ENCODE measurements around the gene MAP4K2. TPM values are rescaled to one million over a fixed set of nuclear protein-coding genes. Genes with fewer than 3 reads are reported as not detected.
A peak's percentile ranks its signal among the peaks of the same experiment; 100 is the strongest.

MAP4K2 gene
- total RNA-seq, 4 donors from 2014 or later, result 3.3 to 34.7 (median 20.3) TPM

DNA sequence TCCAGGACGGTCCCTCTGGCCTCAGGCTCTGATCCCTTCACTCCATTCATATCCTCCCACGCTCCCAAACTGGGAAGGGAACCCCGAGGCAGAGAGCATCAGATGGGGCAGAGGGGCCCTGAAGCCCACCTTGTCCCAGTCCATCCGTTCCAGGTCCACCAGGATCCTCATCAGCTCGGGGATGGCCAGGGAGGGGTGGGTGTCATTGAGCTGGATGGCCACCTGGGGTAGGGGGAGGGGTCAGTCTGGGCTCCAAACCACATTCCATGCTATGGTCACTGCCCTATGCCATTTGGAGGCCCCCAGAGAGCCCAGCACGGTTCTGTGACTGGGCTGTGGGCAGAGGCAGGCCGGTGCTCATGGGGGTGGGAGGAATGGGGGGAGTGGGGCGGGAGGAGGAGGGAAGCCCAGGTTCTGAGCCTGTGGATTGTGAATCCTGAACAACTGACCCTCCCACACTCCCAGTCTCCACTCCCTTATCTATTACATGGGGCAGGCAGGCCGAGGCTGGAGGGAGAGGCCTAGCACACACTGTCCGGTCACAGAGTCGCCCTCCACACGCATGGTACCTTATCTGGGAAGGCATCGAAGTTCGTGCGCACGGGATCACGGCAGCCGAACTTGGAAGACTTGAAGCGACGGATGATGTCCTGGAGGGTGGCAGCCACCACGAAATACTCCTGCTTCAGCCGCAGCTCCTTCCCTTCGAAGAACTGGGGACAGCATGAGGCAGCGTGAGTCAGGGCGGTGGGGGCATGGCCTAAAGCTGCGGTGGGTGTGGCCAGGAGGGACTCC, 48.7 kb downstream of the MAP4K2 start:
- peak in 1 of 3 donors; percentile 24 for DNase-seq
- no peak overlapping the region for H3K27ac ChIP-seq
- H3K4me1 ChIP-seq, result peaks cover 0 to 3% (median 0%) of the 10 kb centered on the region in 4 donors
- no peaks in the 10 kb centered on the region for H3K9me3 ChIP-seq
- no peak overlapping the region for H3K4me3 ChIP-seq
- TF ChIP-seq POLR2A (IDR thresholded peaks at IDR 0.05) (no peak), CTCF (IDR thresholded peaks at IDR 0.05) (no peak)
- H3K27me3 ChIP-seq, result no peaks in the 10 kb centered on the region
- H3K36me3 ChIP-seq, result no peaks in the 10 kb centered on the region

DNA sequence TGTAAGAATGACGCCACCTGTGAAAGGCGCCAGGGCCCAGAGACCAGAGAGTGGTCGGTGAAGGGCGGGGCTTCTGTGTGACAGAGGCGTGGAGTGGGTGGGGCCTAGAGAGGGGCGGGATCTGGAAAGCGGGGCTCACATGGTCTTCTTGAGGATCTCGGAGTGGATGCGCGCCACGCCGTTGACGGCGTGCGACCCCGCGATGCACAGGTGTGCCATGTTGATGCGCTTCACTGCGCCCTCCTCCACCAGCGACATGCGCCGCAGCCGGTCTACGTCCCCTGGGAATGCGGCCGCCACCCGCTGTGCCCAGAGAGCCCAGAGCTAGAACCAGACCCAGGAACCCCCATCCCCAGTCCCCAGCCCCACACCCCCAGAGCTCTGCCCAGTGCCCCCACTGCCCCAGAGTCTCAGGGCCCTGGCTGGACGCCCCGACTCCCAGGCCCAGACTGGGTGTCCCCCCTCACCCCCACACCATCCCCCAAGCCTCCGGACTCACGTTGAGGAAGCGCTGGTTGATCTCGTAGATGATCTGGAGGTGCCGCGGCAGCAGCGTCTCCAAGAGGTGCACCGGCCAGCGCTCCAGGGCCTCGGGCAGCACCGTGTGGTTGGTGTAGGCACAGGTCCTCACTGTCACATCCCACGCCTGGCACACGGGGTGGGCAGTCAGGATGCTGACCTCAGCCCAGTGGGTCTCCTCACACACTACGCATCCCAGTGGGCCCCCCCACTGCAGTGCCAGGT, 49.5 kb downstream of the MAP4K2 start:
- Histone ChIP-seq H3K9me3 (no peaks in the 10 kb centered on the region), H3K27me3 (no peaks in the 10 kb centered on the region), H3K4me3 (no peak overlapping the region), H3K36me3 (no peaks in the 10 kb centered on the region), H3K27ac (no peak overlapping the region), H3K4me1 (no peaks in the 10 kb centered on the region)
- no peak for TF ChIP-seq POLR2A (IDR thresholded peaks at IDR 0.05)
- TF ChIP-seq CTCF (IDR thresholded peaks at IDR 0.05), result no peak
- DNase-seq, result peak in 1 of 3 donors; percentile 27

GRCh38 chr11:64753019-64753379, 50.0 kb downstream of the MAP4K2 start:
- Histone ChIP-seq H3K27me3 (no peaks in the 10 kb centered on the region), H3K27ac (no peak overlapping the region), H3K4me1 (no peaks in the 10 kb centered on the region), H3K36me3 (no peaks in the 10 kb centered on the region), H3K4me3 (no peak overlapping the region), H3K9me3 (no peaks in the 10 kb centered on the region)
- TF ChIP-seq POLR2A (IDR thresholded peaks at IDR 0.05), result no peak
- TF ChIP-seq CTCF (IDR thresholded peaks at IDR 0.05), result no peak
- peak in 1 of 3 donors; percentile 34 for DNase-seq

DNA sequence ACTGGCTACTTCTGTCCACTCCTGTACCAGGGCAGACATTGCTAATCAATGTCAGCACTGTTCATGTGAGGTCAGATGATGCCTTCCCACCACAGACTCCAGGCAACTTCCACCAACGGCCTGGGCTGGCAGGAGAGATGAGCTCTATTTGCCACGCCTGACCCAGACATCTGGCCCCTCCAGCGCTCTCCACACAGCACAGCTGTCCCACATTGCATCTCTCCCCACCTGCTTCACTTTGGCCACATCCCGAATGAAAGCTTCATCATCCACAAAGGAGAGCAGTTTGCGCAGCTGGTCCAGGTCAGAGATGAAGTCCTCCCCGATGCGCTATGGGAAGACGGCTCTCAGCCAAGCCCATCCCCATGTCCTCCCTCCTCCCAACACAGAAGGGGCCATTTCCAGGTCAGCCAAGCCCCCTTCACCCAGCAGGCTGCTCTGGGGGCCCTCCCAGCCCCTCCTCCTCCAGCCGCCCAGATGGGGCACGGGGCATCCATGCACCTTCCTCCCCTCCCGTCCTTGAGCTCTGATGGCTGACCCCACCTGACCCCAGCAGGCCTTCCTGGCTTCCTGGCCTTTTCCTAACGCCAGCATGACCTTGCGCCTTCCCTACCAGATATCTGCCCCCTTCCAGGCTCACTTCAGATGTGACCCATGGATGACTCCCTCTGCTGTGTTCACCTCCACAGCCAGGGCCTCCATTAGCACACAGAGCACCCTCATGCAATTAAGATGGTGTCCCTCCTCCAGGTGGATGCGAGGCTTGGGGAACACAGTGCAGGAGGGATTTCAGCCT, 50.6 kb downstream of the MAP4K2 start:
- peak in 1 of 3 donors; percentile 27 for DNase-seq
- no peaks in the 10 kb centered on the region for H3K9me3 ChIP-seq
- no peak for TF ChIP-seq POLR2A (IDR thresholded peaks at IDR 0.05)
- no peak for TF ChIP-seq CTCF (IDR thresholded peaks at IDR 0.05)
- no peaks in the 10 kb centered on the region for H3K36me3 ChIP-seq
- no peaks in the 10 kb centered on the region for H3K27me3 ChIP-seq
- no peak overlapping the region for H3K4me3 ChIP-seq
- H3K27ac ChIP-seq, result no peak overlapping the region
- no peaks in the 10 kb centered on the region for H3K4me1 ChIP-seq

- no peaks in the 10 kb centered on the region for H3K27me3 ChIP-seq
- no peak overlapping the region for H3K27ac ChIP-seq
- H3K9me3 ChIP-seq, result no peaks in the 10 kb centered on the region
- DNase-seq, result no peak
- TF ChIP-seq POLR2A (IDR thresholded peaks at IDR 0.05) (no peak), CTCF (IDR thresholded peaks at IDR 0.05) (no peak)
- no peak overlapping the region for H3K4me3 ChIP-seq
- no peaks in the 10 kb centered on the region for H3K4me1 ChIP-seq
- no peaks in the 10 kb centered on the region for H3K36me3 ChIP-seq
Observed at GRCh38 chr11:64751580-64751979, 51.4 kb downstream of the MAP4K2 start.
